OCI-LY1 (cell line): Measurements from ENCODE around the gene MAD1L1.

Experiments used
- H2AFZ ChIP-seq: fragments of 200-600 bp; sonication (generic), shearing (Covaris generic); 2 replicates; pipeline ENCODE4 v1.6.0; 2014; ENCODE audit warnings: antibody characterized with exemption, mild to moderate bottlenecking, low read length
- H3F3A ChIP-seq: fragments of 200-600 bp; sonication (generic), shearing (Covaris generic); 2 replicates; pipeline ENCODE4 v1.6.0; 2014; ENCODE audit warnings: mild to moderate bottlenecking, antibody characterized with exemption, low read length, moderate library complexity; ENCODE audit not compliant: insufficient read depth
- H3K27ac ChIP-seq: fragments of 200-600 bp; sonication (generic); 2 replicates; pipeline ENCODE4 v1.5.1; 2014; ENCODE audit warnings: low read length, mixed run types, mild to moderate bottlenecking, low read depth; ENCODE audit not compliant: poor library complexity, severe bottlenecking
- H3K27me3 ChIP-seq: fragments of 200-600 bp; sonication (generic); 2 replicates; pipeline ENCODE4 v1.6.0; 2014; ENCODE audit warnings: antibody characterized with exemption, mild to moderate bottlenecking, low read length, moderate library complexity; ENCODE audit not compliant: insufficient read depth
- H3K36me3 ChIP-seq: fragments of 200-600 bp; sonication (generic); 2 replicates; pipeline ENCODE4 v1.6.1; 2014; ENCODE audit warnings: mild to moderate bottlenecking, antibody characterized with exemption, low read length, moderate library complexity, mixed read lengths; ENCODE audit not compliant: insufficient read depth
- H3K4me1 ChIP-seq: fragments of 200-600 bp; sonication (generic); 2 replicates; pipeline ENCODE4 v1.5.1; 2014; ENCODE audit warnings: mild to moderate bottlenecking, low read length, moderate library complexity; ENCODE audit not compliant: insufficient read depth, severe bottlenecking
- H3K4me2 ChIP-seq: fragments of 200-600 bp; sonication (generic), shearing (Covaris generic); 2 replicates; pipeline ENCODE4 v1.6.1; 2014; ENCODE audit warnings: low read length
- H3K4me3 ChIP-seq: fragments of 200-600 bp; sonication (generic); 2 replicates; pipeline ENCODE4 v1.5.1; 2014; ENCODE audit warnings: low read length, low read depth, mild to moderate bottlenecking, mixed read lengths; ENCODE audit not compliant: poor library complexity, severe bottlenecking
- H3K79me2 ChIP-seq: fragments of 200-600 bp; shearing (Covaris generic); 2 replicates; pipeline ENCODE4 v1.6.1; 2016; ENCODE audit warnings: mixed run types, low read length, mixed read lengths; ENCODE audit not compliant: insufficient read depth
- H3K9ac ChIP-seq: fragments of 200-600 bp; sonication (generic), shearing (Covaris generic); 2 replicates; pipeline ENCODE4 v1.6.1; 2014; ENCODE audit warnings: mild to moderate bottlenecking, low read length, mixed read lengths
- H3K9me2 ChIP-seq: fragments of 200-600 bp; sonication (generic), shearing (Covaris generic); 2 replicates; pipeline ENCODE4 v1.6.1; 2014; ENCODE audit warnings: low read depth, mild to moderate bottlenecking, low read length, mixed read lengths
- H3K9me3 ChIP-seq: fragments of 200-600 bp; shearing (Covaris generic); 2 replicates; pipeline ENCODE4 v1.6.1; 2014; ENCODE audit warnings: low read length, mixed read lengths
- H4K20me1 ChIP-seq: fragments of 200-600 bp; sonication (generic), shearing (Covaris generic); 2 replicates; pipeline ENCODE4 v1.6.0; 2016; ENCODE audit warnings: mild to moderate bottlenecking, low read length; ENCODE audit not compliant: insufficient read depth
- CTCF ChIP-seq: fragments of 200-600 bp; sonication (generic), shearing (Covaris generic); IDR thresholded peaks from 2 replicates; pipeline ENCODE4 v1.5.1; 2017; ENCODE audit warnings: mild to moderate bottlenecking, antibody characterized with exemption, low read length, moderate library complexity, mixed read lengths
- EZH2 ChIP-seq: fragments of 200-600 bp; sonication (generic), shearing (Covaris generic); IDR thresholded peaks from 2 replicates; pipeline ENCODE4 v1.8.0; 2017; ENCODE audit warnings: borderline replicate concordance, mixed run types, mild to moderate bottlenecking, antibody characterized with exemption, low read length, moderate library complexity, mixed read lengths

The MAD1L1 gene

DNA sequence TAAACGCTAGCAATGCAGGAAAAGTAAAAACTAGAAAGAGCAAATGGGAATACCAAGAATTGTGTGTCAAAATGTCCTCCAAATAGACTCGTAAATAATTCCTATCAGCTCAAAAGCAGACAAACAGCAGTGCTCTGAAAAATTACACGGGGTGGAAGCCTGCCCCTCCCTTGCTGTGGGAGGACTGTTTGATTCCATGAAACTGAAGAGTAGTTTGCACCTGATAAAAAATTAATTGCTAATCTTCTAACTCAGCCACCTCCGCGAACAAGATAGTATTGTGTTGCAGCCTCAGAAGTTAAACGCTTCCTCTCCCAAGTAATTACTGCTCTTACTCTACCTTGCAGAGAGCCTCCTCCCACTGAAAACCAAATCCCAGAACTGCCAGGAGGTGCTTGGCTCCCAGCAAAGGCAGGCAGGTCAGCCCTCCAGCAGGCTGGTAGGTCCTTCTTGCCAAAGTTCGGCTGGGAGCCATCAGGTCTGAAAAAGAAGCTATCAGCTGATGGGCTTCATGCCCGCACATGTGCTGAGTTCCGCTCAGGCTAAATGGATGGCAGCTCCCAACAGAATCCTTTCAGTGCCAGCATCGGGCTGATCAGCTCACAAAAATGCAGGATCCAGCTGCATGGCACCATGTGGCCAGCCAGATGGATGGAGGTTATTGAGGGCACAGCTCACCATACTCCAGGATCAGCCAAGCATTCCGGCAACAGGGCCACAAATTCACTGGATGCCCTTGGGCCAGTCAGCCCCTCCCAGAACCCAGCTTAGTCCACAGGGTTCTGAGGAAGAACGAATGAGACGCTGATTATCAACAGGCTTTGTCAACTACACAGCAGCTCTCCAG is 37.1 kb downstream of the MAD1L1 start:
- H3F3A ChIP-seq = no peaks in the 10 kb centered on the region
- H3K9me2 ChIP-seq = no peaks in the 10 kb centered on the region
- H4K20me1 ChIP-seq = no peaks in the 10 kb centered on the region
- no peak overlapping the region for H3K4me3 ChIP-seq
- no peak overlapping the region for H2AFZ ChIP-seq
- H3K27ac ChIP-seq = no peak overlapping the region
- peaks cover 47% of the 10 kb centered on the region for H3K36me3 ChIP-seq
- H3K9ac ChIP-seq = no peak overlapping the region
- no peak for TF ChIP-seq CTCF
- no peak for TF ChIP-seq EZH2
- H3K4me2 ChIP-seq = no peak overlapping the region
- H3K27me3 ChIP-seq = no peaks in the 10 kb centered on the region
- H3K9me3 ChIP-seq = peaks cover 6% of the 10 kb centered on the region
- H3K4me1 ChIP-seq = no peaks in the 10 kb centered on the region
- H3K79me2 ChIP-seq = no peaks in the 10 kb centered on the region

DNA sequence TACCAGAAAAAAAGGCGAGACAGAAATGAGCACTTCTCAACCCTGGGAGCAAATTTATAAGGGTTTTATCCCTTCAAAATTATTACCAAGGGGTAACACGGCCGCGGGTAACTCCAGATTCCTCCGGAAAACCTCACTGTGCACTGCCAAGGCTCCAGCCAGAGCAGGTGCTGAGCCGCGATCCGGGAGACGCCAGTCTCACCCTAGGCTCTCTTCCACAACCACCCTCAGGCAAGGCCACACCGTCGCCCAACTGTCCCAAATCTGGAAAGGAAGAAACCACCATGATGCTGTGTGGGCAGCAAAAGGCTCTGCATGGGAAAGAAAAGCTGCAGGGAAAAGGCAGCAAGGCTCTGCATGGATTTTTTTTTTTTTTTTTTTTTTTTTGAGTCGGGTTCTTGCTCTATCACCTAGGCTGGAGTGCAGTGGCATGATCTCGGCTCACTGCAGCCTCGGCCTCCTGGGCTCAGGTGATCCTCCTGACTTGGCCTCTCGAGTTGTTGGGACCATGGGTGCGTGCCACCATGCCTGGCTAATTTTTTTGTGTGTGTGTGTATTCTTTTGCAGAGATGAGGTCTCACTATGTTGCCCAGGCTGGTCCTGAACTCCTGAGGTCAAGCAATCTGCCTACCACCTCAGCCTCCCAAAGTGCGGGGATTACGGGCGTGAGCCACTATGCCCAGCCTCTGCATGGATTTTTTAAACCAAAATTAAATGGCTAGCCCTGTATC is 39.0 kb downstream of the MAD1L1 start:
- Histone ChIP-seq H3K79me2 (no peaks in the 10 kb centered on the region), H3K9ac (no peak overlapping the region), H3K36me3 (peaks cover 40% of the 10 kb centered on the region), H3K27me3 (no peaks in the 10 kb centered on the region), H3K4me2 (no peak overlapping the region), H3F3A (no peaks in the 10 kb centered on the region), H2AFZ (no peak overlapping the region), H4K20me1 (no peaks in the 10 kb centered on the region), H3K4me3 (no peak overlapping the region), H3K27ac (no peak overlapping the region), H3K9me3 (peaks cover 10% of the 10 kb centered on the region), H3K4me1 (no peaks in the 10 kb centered on the region), H3K9me2 (no peaks in the 10 kb centered on the region)
- TF ChIP-seq CTCF = no peak
- TF ChIP-seq EZH2 = no peak

GRCh38 chr7:2192831-2193534 is 39.8 kb downstream of the MAD1L1 start:
- no peak overlapping the region for H3K4me3 ChIP-seq
- H3K27me3 ChIP-seq = no peaks in the 10 kb centered on the region
- no peak overlapping the region for H3K9ac ChIP-seq
- no peaks in the 10 kb centered on the region for H4K20me1 ChIP-seq
- TF ChIP-seq CTCF = no peak
- TF ChIP-seq EZH2 = no peak
- no peaks in the 10 kb centered on the region for H3K79me2 ChIP-seq
- H3K4me1 ChIP-seq = no peaks in the 10 kb centered on the region
- peaks cover 43% of the 10 kb centered on the region for H3K36me3 ChIP-seq
- no peaks in the 10 kb centered on the region for H3K9me2 ChIP-seq
- no peak overlapping the region for H3K4me2 ChIP-seq
- H3F3A ChIP-seq = no peaks in the 10 kb centered on the region
- peaks cover 15% of the 10 kb centered on the region for H3K9me3 ChIP-seq
- H3K27ac ChIP-seq = no peak overlapping the region
- no peak overlapping the region for H2AFZ ChIP-seq
